GM18520 (cell line): ENCODE results near the gene ABCC1.
"Not testable (repeated sequence)": the region's sequence is repeated elsewhere in the genome, so short reads cannot be mapped to it uniquely, and the experiment has no call there.

Experiments
- ATAC-seq: cut with Tn5 transposase; IDR thresholded peaks from one replicate; pipeline ENCODE4 v1.9.1; 2021; ENCODE audit not compliant: unreplicated experiment

Gene ABCC1

DNA sequence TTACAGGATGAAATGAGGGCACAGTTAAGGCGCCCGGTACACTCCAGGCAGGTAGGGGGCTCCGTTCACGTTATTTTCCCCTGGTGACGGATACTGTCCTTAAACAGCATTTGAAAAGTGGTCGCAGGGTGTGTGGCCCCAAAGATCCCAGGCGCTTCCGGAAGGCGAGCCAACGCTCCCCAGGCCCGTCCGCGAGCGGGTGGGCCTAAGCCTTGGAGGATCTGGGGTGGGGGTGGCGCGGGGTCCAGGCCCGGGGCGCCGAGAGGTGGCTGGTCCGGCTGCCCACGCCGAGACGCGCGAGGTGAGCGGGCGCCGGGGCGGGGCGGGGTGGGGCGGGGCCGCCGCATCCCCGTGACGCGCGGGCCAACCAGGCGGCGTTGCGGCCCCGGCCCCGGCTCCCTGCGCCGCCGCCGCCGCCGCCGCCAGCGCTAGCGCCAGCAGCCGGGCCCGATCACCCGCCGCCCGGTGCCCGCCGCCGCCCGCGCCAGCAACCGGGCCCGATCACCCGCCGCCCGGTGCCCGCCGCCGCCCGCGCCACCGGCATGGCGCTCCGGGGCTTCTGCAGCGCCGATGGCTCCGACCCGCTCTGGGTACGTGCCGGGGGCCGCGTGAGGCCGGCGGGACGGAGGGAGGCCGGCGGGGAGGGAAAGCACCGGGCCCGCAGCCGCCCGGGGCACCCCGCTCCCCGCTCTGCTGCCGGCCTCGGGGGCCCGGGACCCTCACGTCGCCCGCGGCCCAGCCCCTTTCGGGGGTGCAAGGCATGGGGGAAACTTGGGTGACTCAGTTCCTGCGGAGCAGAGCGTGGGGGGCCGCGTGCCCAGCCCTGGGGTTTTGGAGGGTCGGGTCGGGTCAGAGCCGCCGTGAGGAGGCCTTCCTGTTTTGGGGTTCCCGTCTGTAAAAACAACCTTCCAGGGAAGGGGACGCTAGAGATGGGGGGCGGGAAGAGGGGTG, at the start of gene ABCC1:
Gene ABCC1 (plus strand): TSS at position 407 of the 951 bp plus-strand sequence. CDS start 136 bp downstream, at position 543.
- ATAC-seq: peak; percentile 43

GRCh38 chr16:15900357-15900756, 49.1 kb upstream of the ABCC1 start:
- no peak for ATAC-seq

GRCh38 chr16:15900901-15901500, 48.4 kb upstream of the ABCC1 start:
- ATAC-seq: no peak

DNA sequence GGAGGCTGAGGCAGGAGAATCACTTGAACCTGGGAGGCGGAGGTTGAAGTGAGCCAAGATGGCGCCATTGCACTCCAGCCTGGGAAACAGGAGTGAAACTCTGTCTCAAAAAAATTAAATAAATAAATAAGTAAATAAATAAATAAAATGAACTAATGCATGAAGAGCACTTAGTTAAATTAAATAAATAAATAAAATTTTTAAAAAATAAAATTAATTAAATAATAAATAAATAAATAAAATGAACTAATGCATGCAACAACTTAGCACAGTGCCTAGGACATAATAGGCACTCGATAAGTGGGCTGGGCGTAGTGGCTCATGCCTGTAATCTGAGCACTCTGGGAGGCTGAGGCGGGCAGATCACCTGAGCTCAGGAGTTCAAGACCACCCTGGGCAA, 45.5 kb upstream of the ABCC1 start:
- ATAC-seq: no peak

DNA sequence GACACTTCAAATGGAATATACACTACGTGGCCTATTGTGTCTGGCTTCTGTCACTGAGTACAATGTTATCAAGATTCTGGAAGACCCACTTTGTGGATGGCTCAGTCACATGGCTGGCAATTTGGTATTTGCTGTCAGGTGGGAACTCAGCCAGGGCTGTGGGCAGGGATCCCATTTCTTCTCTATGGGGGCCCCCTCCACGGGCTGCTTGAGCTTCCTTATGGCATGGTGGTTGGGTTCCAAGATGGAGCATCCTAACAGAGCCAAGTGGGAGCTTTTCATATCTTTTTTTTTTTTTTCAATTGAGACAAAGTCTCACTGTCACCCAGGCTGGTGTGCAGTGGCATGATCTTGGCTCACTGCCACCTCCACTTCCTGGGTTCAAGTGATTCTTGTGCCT, 43.0 kb upstream of the ABCC1 start:
- ATAC-seq: no peak

DNA sequence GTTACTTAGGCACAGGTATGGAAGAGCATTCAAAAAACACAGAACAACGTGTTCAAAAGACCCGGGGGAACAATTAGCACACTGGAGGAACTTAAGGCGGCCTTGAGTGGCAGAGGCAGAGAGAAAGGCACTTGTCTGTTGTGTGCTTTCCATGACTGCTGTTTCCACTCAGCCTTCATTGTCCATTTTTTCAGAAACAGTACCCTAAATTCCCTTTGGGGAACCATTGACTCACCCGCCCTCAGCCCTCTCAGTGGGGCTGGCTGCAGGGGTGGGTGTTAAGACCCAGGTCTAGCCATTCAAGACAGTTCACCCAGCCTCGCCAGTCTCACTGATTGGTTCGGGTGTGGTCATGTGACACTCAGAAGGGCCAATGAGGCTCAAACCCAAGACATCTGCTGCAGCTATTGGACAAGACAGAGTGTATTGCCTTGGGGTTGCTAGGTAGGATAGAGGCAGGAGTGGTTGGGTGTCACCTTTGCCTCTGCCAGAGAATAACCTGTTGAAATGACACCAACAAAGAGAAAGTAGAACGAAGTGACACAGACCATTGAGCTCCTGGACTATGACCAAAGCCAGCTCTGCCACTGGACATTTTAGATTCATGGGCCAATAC, 41.4 kb upstream of the ABCC1 start:
- peak; percentile 98 for ATAC-seq

DNA sequence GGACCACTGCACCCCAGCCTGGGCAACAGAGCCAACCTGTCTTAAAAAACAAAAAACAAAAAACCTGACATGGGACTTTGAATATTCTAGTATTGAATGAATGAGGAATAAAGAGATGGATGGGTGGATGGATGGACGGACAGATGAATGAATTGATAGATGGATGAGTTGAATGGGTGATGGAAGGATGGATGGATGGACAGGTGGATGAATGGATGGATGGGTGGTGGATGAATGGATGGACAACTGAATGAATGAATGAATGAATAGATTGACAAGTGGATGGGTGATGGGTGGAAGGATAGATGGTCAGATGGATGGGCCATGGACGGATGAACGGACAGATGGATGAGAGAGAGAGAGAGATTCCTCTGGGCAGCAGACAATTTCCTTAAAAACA, 38.2 kb upstream of the ABCC1 start:
- ATAC-seq: no peak

- ATAC-seq: no peak
Measured at GRCh38 chr16:15913046-15913698, 36.2 kb upstream of the ABCC1 start.

GRCh38 chr16:15915555-15916081, 33.8 kb upstream of the ABCC1 start:
- no peak for ATAC-seq

GRCh38 chr16:15916323-15916722, 33.1 kb upstream of the ABCC1 start:
- ATAC-seq: no peak

- not testable (repeated sequence) for ATAC-seq
Measured at GRCh38 chr16:15918314-15918713, 31.1 kb upstream of the ABCC1 start.

- no peak for ATAC-seq
Measured at GRCh38 chr16:15919331-15919730, 30.1 kb upstream of the ABCC1 start.

GRCh38 chr16:15924996-15925395, 24.4 kb upstream of the ABCC1 start:
- no peak for ATAC-seq

DNA sequence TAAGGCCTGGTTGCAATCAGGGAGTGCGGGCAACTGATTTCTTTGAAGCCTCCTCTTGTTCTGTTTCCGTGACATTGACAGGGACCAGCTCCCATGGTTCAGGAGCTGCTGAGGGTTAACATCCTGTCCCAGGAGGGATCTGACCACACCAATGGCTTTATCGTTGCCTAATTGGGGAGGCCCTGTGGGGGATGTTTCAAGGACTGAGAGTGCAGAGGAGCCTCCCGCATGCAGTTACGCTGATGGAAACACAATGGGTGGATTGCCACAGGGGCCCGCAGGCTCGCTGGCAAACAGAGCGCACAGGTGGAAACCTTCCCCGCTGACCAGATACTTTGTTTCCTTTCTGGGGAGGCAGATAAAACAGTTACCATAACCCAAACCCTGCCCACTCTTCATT, 23.8 kb upstream of the ABCC1 start:
- no peak for ATAC-seq

- no peak for ATAC-seq
Measured at GRCh38 chr16:15928261-15929104, 20.9 kb upstream of the ABCC1 start.

- no peak for ATAC-seq
Measured at GRCh38 chr16:15932939-15933338, 16.5 kb upstream of the ABCC1 start.

DNA sequence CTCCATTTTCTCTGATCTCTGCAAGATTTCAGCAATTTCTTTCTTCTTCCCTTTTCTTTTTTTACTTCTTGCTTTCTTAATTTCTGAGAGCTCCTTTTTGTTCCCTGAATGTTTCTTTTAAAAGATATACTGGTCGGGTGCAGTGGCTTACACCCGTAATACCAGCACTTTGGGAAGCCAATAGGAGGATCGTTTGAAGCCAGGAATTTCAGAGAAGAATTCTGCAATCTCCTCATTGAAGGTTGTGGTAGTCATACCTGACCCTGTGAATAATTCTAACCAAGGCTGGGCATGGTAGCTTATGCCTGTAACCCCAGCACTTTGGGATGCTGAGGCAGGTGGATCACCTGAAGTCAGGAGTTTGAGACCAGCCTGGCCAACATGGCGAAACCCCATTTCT, 15.6 kb upstream of the ABCC1 start:
- ATAC-seq: no peak

DNA sequence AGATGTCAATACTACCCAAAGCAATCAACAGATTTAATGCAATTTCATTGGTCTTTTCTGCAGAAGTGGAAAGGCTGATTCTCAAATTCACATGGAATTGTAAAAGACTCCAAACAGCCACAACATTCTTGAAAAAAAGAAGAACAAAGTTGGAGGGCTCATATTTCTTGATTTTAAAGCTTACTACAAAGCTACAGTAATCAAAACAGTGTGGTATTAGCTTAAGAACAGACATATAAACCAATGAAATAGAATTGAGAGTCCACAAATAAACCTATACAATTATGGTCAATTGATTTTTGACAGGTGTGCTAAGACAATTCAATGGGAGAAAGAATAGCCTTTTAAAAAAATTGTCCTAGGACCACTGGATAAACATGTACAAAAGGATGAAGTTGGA, 14.4 kb upstream of the ABCC1 start:
- no peak for ATAC-seq

DNA sequence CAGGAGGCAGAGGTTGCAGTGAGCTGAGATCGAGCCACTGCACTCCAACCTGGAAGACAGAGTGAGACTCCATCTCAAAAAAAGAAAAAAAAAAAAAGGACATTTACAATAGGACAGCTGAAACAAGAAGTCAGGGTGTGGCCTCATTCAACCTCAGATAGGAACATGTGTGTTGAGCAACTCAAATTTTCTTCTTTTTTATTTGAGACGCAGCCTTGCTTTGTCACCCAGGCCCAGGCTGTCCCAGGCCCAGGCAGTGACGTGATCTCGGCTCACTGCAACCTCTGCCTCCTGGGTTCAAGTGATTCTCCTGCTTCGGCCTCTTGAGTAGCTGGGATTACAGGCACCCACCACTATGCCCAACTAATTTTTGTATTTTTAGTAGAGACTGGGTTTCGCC, 12.6 kb upstream of the ABCC1 start:
- not testable (repeated sequence) for ATAC-seq
